ENCODE results near the gene FBXO30.

Gene FBXO30

DNA sequence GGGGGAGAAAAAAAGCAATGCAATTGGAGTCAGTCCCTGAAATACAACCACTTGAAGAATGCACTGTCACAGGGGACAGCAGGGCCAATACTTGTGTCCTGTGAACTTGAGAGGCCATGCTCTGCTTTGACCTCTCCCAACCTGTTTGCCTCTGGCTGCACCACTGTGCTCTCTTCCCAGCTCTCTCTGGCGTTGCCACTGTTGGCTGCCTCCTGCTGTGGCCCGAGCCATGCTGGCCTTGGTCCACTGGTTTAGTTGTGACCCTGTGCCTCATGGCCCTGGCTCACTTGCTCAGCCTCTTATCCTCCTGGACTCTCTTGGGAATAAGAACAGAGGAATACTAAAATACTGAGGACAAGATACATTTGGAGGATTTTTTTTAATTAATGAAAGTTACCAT, 14.5 kb upstream of the FBXO30 start:
- H3K27me3 ChIP-seq = no peaks in the 10 kb centered on the region
- H3K9ac ChIP-seq = no peak overlapping the region
- H3K4me2 ChIP-seq = no peak overlapping the region
- peaks cover 0 to 11% (median 0%) of the 10 kb centered on the region in 11 experiments; a peak in 2 of 22 replicates for H3K9me3 ChIP-seq (replicated peaks in 1 of 11)
- H3K4me1 ChIP-seq = no peaks in the 10 kb centered on the region
- H3K36me3 ChIP-seq = no peaks in the 10 kb centered on the region
- no peak overlapping the region for H3K27ac ChIP-seq
- H4K20me1 ChIP-seq = no peaks in the 10 kb centered on the region
- no peak for TF ChIP-seq Cebpa-rat (IDR thresholded peaks at IDR 0.05)
- H3K4me3 ChIP-seq = no peak overlapping the region

DNA sequence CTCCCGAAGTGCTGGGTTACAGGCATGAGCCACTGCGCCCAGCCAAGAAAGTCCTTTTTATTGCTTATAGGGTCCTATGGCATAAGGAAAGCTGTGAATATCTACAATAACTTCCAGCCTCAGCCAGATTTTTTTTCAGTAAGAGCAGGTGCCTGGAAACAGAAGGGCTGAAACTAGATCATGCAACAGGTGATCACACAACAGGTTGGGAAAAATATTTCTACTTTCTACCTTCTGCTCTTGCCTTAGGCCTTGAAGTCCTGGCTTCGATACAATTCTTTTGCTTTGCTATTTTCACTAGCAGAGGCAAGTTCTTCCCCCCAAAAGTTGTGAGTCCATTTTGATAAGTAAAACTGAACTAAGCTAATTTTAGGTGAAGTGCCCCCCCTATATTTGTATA, 9.7 kb upstream of the FBXO30 start:
- Histone ChIP-seq H3K9me3 (replicated peaks in 1 of 11) (peaks cover 0 to 11% (median 0%) of the 10 kb centered on the region in 11 experiments; a peak in 2 of 22 replicates), H3K4me1 (no peaks in the 10 kb centered on the region), H3K36me3 (0 out of 22 replicates have a peak, but pooled peaks cover 0 to 7% (median 0%) of the 10 kb centered on the region in 11 experiments), H3K27ac (no peak overlapping the region), H3K4me2 (no peak overlapping the region), H3K4me3 (no peak overlapping the region), H3K27me3 (no peaks in the 10 kb centered on the region), H4K20me1 (no peaks in the 10 kb centered on the region), H3K9ac (no peak overlapping the region)
- TF ChIP-seq Cebpa-rat (IDR thresholded peaks at IDR 0.05) = no peak

- no peaks in the 10 kb centered on the region for H3K27me3 ChIP-seq
- no peak overlapping the region for H3K4me2 ChIP-seq
- H4K20me1 ChIP-seq = no peaks in the 10 kb centered on the region
- H3K27ac ChIP-seq = no peak overlapping the region
- no peak overlapping the region for H3K4me3 ChIP-seq
- no peaks in the 10 kb centered on the region for H3K4me1 ChIP-seq
- H3K36me3 ChIP-seq = 0 out of 22 replicates have a peak, but pooled peaks cover 0 to 7% (median 0%) of the 10 kb centered on the region in 11 experiments
- no peak overlapping the region for H3K9ac ChIP-seq
- peaks cover 0 to 11% (median 0%) of the 10 kb centered on the region in 11 experiments; a peak in 2 of 22 replicates for H3K9me3 ChIP-seq (replicated peaks in 1 of 11)
- no peak for TF ChIP-seq Cebpa-rat (IDR thresholded peaks at IDR 0.05)
Measured at GRCh38 chr6:145823328-145823944, 8.8 kb upstream of the FBXO30 start.

DNA sequence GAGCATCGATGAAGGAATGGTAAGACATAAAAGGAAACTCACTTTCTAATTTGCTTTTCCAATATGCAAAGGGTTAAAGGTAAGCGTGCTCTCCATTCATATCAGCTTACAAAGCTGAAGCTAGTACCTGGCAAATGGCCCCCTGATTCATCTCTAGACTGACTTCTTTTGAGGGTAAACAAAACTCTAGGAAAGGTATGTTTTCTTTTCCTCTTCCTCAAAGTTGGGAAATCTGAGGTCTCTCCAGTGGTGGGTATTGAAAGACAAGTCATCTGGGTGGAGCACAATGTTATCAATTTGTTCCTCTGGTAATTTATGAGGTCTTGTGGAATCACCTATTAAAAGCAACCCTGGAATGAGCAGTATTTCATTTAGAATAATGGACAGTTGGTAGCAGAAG, 7.9 kb upstream of the FBXO30 start:
- no peak overlapping the region for H3K4me3 ChIP-seq
- 0 out of 22 replicates have a peak, but pooled peaks cover 0 to 7% (median 0%) of the 10 kb centered on the region in 11 experiments for H3K36me3 ChIP-seq
- no peaks in the 10 kb centered on the region for H3K27me3 ChIP-seq
- H3K9me3 ChIP-seq (replicated peaks in 1 of 11) = peaks cover 0 to 2% (median 0%) of the 10 kb centered on the region in 11 experiments; a peak in 2 of 22 replicates
- no peak overlapping the region for H3K27ac ChIP-seq
- no peak for TF ChIP-seq Cebpa-rat (IDR thresholded peaks at IDR 0.05)
- H3K9ac ChIP-seq = no peak overlapping the region
- no peaks in the 10 kb centered on the region for H3K4me1 ChIP-seq
- no peak overlapping the region for H3K4me2 ChIP-seq
- no peaks in the 10 kb centered on the region for H4K20me1 ChIP-seq

DNA sequence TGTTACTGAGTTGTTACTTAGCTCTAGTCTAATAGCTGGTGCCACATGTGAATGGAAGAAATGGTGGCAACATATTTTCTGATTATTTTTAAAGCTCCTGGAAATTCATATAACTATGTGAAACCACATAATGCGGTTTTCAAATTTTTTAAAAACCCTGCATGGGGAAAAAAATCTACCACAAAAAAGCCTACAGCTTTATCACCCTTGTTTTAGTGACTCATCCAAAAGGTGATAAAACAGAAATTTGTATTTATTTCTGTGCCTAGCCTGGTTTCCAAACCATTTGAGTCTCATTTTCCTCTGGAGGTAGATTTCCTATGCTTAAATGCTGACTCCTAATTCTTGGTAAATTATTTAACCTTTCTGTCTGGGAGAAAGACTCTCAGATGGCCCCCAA, 5.4 kb upstream of the FBXO30 start:
- Histone ChIP-seq H3K4me2 (no peak overlapping the region), H3K4me1 (peaks cover 7 to 11% (median 9%) of the 10 kb centered on the region in 10 experiments; a peak in 17 of 20 replicates), H3K4me3 (no peak overlapping the region), H3K27me3 (no peaks in the 10 kb centered on the region), H4K20me1 (no peaks in the 10 kb centered on the region), H3K27ac (no peak overlapping the region), H3K9me3 (replicated peaks in 1 of 11) (peaks cover 0 to 11% (median 0%) of the 10 kb centered on the region in 11 experiments; a peak in 5 of 22 replicates), H3K36me3 (0 out of 22 replicates have a peak, but pooled peaks cover 0 to 7% (median 0%) of the 10 kb centered on the region in 11 experiments), H3K9ac (no peak overlapping the region)
- no peak for TF ChIP-seq Cebpa-rat (IDR thresholded peaks at IDR 0.05)

DNA sequence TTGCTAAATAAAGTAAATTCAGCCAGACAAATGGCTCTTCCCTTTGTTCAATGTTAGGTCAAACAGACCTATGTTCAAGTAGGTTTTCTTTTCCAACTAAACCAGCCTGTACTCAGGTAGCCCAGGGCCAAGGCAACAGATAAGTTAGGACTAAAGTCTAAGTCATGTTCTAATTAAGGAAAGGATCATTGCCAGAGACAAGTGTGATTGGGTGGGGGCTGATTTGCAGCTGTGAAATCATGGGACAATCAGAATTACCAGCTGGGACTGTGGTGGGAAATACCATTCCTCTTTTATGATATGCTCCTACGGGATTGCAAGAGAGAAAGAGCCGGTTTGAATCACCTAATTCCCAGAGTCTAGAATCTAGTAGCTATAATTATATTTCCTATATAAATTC, 4.2 kb upstream of the FBXO30 start:
- Histone ChIP-seq H4K20me1 (peaks cover 0 to under 1% (median 0%) of the 10 kb centered on the region in 11 experiments; a peak in 1 of 22 replicates), H3K36me3 (0 out of 22 replicates have a peak, but pooled peaks cover 0 to 7% (median 0%) of the 10 kb centered on the region in 11 experiments), H3K4me1 (peaks cover 7 to 11% (median 9%) of the 10 kb centered on the region in 10 experiments; a peak in 17 of 20 replicates), H3K4me3 (no peak overlapping the region), H3K27me3 (no peaks in the 10 kb centered on the region), H3K9me3 (replicated peaks in 1 of 11) (peaks cover 0 to 11% (median 0%) of the 10 kb centered on the region in 11 experiments; a peak in 5 of 22 replicates), H3K9ac (no peak overlapping the region), H3K4me2 (no peak overlapping the region), H3K27ac (no peak overlapping the region)
- no peak for TF ChIP-seq Cebpa-rat (IDR thresholded peaks at IDR 0.05)

GRCh38 chr6:145816392-145816791, 1.8 kb upstream of the FBXO30 start:
- Histone ChIP-seq H3K36me3 (0 out of 22 replicates have a peak, but pooled peaks cover 0 to 4% (median 0%) of the 10 kb centered on the region in 11 experiments), H3K4me3 (peak overlapping the region in 1 of 10 experiments; percentile 96; a peak in 1 of 20 replicates), H3K9ac (peak overlapping the region in 3 of 11 experiments; percentile 91 to 99 (median 99); a peak in 5 of 22 replicates), H4K20me1 (peaks cover 0 to 24% (median 18%) of the 10 kb centered on the region in 11 experiments; a peak in 13 of 22 replicates), H3K4me2 (peak overlapping the region in 10 of 11 experiments; percentile 82 to 93 (median 88); a peak in 20 of 22 replicates), H3K9me3 (replicated peaks in 1 of 11) (peaks cover 0 to 11% (median 0%) of the 10 kb centered on the region in 11 experiments; a peak in 5 of 22 replicates), H3K27me3 (no peaks in the 10 kb centered on the region), H3K27ac (no peak overlapping the region; a peak in 2 of 22 replicates), H3K4me1 (peaks cover 7 to 32% (median 27%) of the 10 kb centered on the region in 10 experiments; a peak in 18 of 20 replicates)
- TF ChIP-seq Cebpa-rat (IDR thresholded peaks at IDR 0.05) = no peak

DNA sequence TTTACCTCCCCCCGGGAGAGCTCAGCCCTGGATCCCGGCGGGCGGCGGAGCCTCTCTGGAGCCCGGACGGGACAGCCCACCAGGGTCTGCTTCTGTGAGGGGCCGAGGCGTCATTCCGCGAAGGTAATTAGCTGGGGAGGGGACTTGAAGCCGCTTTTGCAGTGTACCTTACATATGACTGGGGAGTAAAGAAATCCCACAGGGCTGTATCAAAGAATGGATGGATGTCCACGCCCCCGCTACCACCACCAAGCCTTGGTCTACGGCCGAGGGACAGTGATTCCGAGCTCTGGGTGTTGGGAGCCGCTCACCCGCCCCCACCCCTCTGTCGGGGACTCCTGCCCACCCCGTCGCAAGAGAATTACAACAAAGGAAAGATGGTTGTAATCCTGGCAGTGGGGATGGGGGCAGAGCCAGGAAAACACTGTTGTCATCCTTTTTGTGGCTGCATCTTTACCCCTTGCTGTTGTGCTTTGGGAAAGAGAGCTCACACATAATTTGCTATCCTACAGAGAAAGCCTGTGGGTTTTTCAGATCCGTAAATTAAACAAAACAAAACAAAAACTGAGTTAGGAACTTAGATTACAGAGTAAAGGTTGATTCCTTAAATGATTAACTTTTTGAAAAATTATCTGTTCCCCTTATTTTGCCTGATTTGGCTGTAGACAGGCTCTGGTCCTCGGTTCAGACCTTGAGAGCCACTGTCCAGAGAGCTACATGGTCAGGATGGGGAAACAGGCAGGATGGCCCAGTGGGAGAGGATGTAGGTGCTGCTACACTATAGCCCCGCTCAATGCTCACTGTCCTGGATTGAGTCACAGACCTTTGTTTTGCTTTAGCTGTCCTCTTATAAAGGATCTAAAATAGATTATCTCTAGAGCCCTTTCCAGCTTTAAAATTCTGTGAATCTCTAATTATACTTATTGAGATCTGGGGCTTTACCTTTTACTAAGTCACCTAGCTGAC, 997 bp upstream of the FBXO30 start:
- Histone ChIP-seq H3K9ac (peak overlapping the region; percentile 91 to 100 (median 99)), H3K36me3 (peaks cover 0 to 3% (median 0%) of the 10 kb centered on the region in 11 experiments; a peak in 2 of 22 replicates), H3K4me3 (peak overlapping the region; percentile 72 to 99 (median 90)), H4K20me1 (peaks cover 3 to 32% (median 25%) of the 10 kb centered on the region in 11 experiments; a peak in 17 of 22 replicates), H3K4me2 (peak overlapping the region; percentile 82 to 93 (median 90)), H3K27me3 (no peaks in the 10 kb centered on the region), H3K9me3 (replicated peaks in 1 of 11) (peaks cover 0 to 11% (median 0%) of the 10 kb centered on the region in 11 experiments; a peak in 5 of 22 replicates), H3K4me1 (peaks cover 7 to 36% (median 30%) of the 10 kb centered on the region in 10 experiments; a peak in 18 of 20 replicates), H3K27ac (peak overlapping the region; percentile 93 to 100 (median 97))
- no peak for TF ChIP-seq Cebpa-rat (IDR thresholded peaks at IDR 0.05)

Data from BLaER1 treated with 17β-estradiol and CSF1 and Interleukin-3, amounts not matched to agents 10 nM and 100 nM (cell line).